GM12891 (cell line): ENCODE measurements around the gene ZNF91.

ENCODE experiments used
- POLR2A ChIP-seq: IDR thresholded peaks from 2 replicates; pipeline ENCODE4 v1.6.1; 2011; ENCODE audit warnings: low read depth, low read length, control low read depth
- POLR2AphosphoS5 ChIP-seq: IDR thresholded peaks from 2 replicates; pipeline ENCODE4 v1.6.1; 2011; ENCODE audit warnings: low read depth, low read length, control low read depth
- SPI1 ChIP-seq: IDR thresholded peaks from 2 replicates; pipeline ENCODE4 v1.6.1; 2011; ENCODE audit warnings: low read depth, low read length, control low read depth
- TAF1 ChIP-seq: IDR thresholded peaks from 2 replicates; pipeline ENCODE4 v1.6.1; 2011; ENCODE audit warnings: low read depth, low read length, control low read depth

- TF ChIP-seq POLR2A (no peak), TAF1 (no peak), POLR2AphosphoS5 (no peak), SPI1 (no peak)
These were observed 14.2 kb downstream of the ZNF91 start for GRCh38 chr19:23381114-23381513.
